SK-N-SH (cell line): ENCODE data around the gene DLG3. TPM values are rescaled to one million over a fixed set of nuclear protein-coding genes. Genes with fewer than 3 reads are reported as not detected.
A peak's percentile ranks its signal among the peaks of the same experiment; 100 is the strongest.

ENCODE experiments used
- CTCF ChIA-PET: fragments of 300-600, 350-600 bp; formaldehyde crosslinking; extraction: SDS; loops from one replicate; lab custom pipeline; 2021; lab: Yijun Ruan, JAX
- POLR2A ChIA-PET: fragments of 350-600 bp; sonication (Branson Sonifier 250); formaldehyde crosslinking; extraction: SDS; loops from one replicate; lab custom pipeline; 2020; ENCODE audit warnings: antibody characterized with exemption, inconsistent platforms; lab: Yijun Ruan, JAX
- DNase-seq: peaks from one replicate; pipeline ENCODE4 v3.0.0; 2012
- H2AFZ ChIP-seq: fragments of 200-600 bp; sonication (generic); 2 replicates; pipeline ENCODE4 v1.8.1; 2016; ENCODE audit warnings: antibody characterized with exemption, mild to moderate bottlenecking, low read depth
- H3F3A ChIP-seq: fragments of 200-600 bp; sonication (generic); replicated peaks from 2 replicates; pipeline ENCODE3; 2016; ENCODE audit warnings: antibody characterized with exemption, mild to moderate bottlenecking; ENCODE audit not compliant: insufficient read depth
- H3K27ac ChIP-seq, 2 experiments: fragments of 200-500 bp in 1 of 2; fragments of 200-600 bp in 1 of 2; sonication (Bioruptor generic) in 1 of 2; sonication (generic), shearing (Covaris generic) in 1 of 2; 2 replicates each; pipeline versions ENCODE4 v1.5.1 to v1.6.1; 2014 to 2016; ENCODE audit warnings: low read depth in 2 of 2, inconsistent platforms in 1 of 2, low read length in 1 of 2, mild to moderate bottlenecking in 1 of 2, mixed read lengths in 1 of 2
- H3K27me3 ChIP-seq: fragments of 200-600 bp; sonication (generic), shearing (Covaris generic); 2 replicates; pipeline ENCODE4 v1.6.1; 2016; ENCODE audit warnings: mixed run types; ENCODE audit not compliant: insufficient read depth
- H3K36me3 ChIP-seq, 2 experiments: fragments of 200-500 bp in 1 of 2; fragments of 200-600 bp in 1 of 2; sonication (Bioruptor generic) in 1 of 2; sonication (generic) in 1 of 2; replicated peaks in 1 of 2; 2 replicates each; pipeline versions ENCODE3 to v1.5.1; 2014 to 2016; ENCODE audit warnings: low read length in 1 of 2, mild to moderate bottlenecking in 1 of 2; ENCODE audit not compliant: insufficient read depth in 2 of 2, control insufficient read depth in 1 of 2
- H3K4me1 ChIP-seq, 2 experiments: fragments of 200-500 bp in 1 of 2; fragments of 200-600 bp in 1 of 2; sonication (Bioruptor generic) in 1 of 2; sonication (generic), shearing (Covaris generic) in 1 of 2; 2 replicates each; pipeline versions ENCODE4 v1.5.1 to v1.6.1; 2014 to 2016; ENCODE audit warnings: low read depth in 1 of 2, low read length in 1 of 2, mixed run types in 1 of 2; ENCODE audit not compliant: insufficient read depth in 2 of 2, control insufficient read depth in 1 of 2
- H3K4me2 ChIP-seq: fragments of 200-600 bp; sonication (generic), shearing (Covaris generic); 2 replicates; pipeline ENCODE4 v1.6.1; 2017; ENCODE audit warnings: mixed run types
- H3K4me3 ChIP-seq, 2 experiments: fragments of 200-500 bp in 1 of 2; fragments of 200-600 bp in 1 of 2; sonication (Bioruptor generic) in 1 of 2; sonication (generic), shearing (Covaris generic) in 1 of 2; 2 replicates each; pipeline versions ENCODE4 v1.5.1 to v1.8.1; 2014 to 2016; ENCODE audit warnings: low read depth in 2 of 2, inconsistent platforms in 1 of 2, low read length in 1 of 2, mild to moderate bottlenecking in 1 of 2, mixed read lengths in 1 of 2, moderate library complexity in 1 of 2
- H3K79me2 ChIP-seq: fragments of 200-600 bp; sonication (generic); 2 replicates; pipeline ENCODE4 v1.8.1; 2017; ENCODE audit warnings: mild to moderate bottlenecking; ENCODE audit not compliant: insufficient read depth
- H3K9ac ChIP-seq: fragments of 200-600 bp; sonication (generic); 2 replicates; pipeline ENCODE4 v1.6.1; 2017; ENCODE audit warnings: mixed run types
- H3K9me2 ChIP-seq: fragments of 200-600 bp; sonication (generic); 2 replicates; pipeline ENCODE4 v1.6.1; 2017; ENCODE audit warnings: mixed run types
- H3K9me3 ChIP-seq: fragments of 200-600 bp; sonication (generic); 2 replicates; pipeline ENCODE4 v1.6.1; 2017; ENCODE audit warnings: mixed run types, mild to moderate bottlenecking, moderate library complexity
- H4K20me1 ChIP-seq: fragments of 200-600 bp; sonication (generic); 2 replicates; pipeline ENCODE4 v1.6.1; 2017; ENCODE audit warnings: mild to moderate bottlenecking, mixed run types; ENCODE audit not compliant: insufficient read depth
- CHD2 ChIP-seq: fragments of 150-350 bp; IDR thresholded peaks from 2 replicates; pipeline ENCODE4 v1.6.1; 2018; ENCODE audit warnings: low read length; ENCODE audit not compliant: partially characterized antibody
- CTCF ChIP-seq: fragments of 200-600 bp; sonication (generic); IDR thresholded peaks from 2 replicates; pipeline ENCODE4 v1.6.1; 2017; ENCODE audit warnings: antibody characterized with exemption, mild to moderate bottlenecking, moderate library complexity
- ELF1 ChIP-seq: IDR thresholded peaks from 2 replicates; pipeline ENCODE4 v1.4.0; 2012
- EP300 ChIP-seq, 2 experiments: IDR thresholded peaks; 2 replicates each; pipeline versions ENCODE4 v1.4.0 to v1.6.1; 2012; ENCODE audit warnings: borderline replicate concordance in 1 of 2, low read depth in 1 of 2, low read length in 1 of 2
- FOSL2 ChIP-seq: IDR thresholded peaks from 2 replicates; pipeline ENCODE4 v1.4.0; 2012; ENCODE audit warnings: low read depth, mild to moderate bottlenecking, moderate library complexity, borderline replicate concordance
- FOXM1 ChIP-seq: IDR thresholded peaks from 2 replicates; pipeline ENCODE4 v1.4.0; 2012; ENCODE audit warnings: low read depth, mild to moderate bottlenecking
- GABPA ChIP-seq: IDR thresholded peaks from 2 replicates; pipeline ENCODE4 v1.4.0; 2012; ENCODE audit warnings: low read depth, mild to moderate bottlenecking
- GATA2 ChIP-seq: sonication (generic); formaldehyde crosslinking; IDR thresholded peaks from 2 replicates; pipeline ENCODE4 v1.5.0; 2020; ENCODE audit warnings: mild to moderate bottlenecking, missing genetic modification reagents
- MAX ChIP-seq: IDR thresholded peaks from 2 replicates; pipeline ENCODE4 v1.4.0; 2012; ENCODE audit warnings: low read depth
- NRF1 ChIP-seq: IDR thresholded peaks from 2 replicates; pipeline ENCODE4 v1.6.1; 2012; ENCODE audit warnings: low read depth, mild to moderate bottlenecking, low read length
- POLR2AphosphoS5 ChIP-seq: IDR thresholded peaks from 2 replicates; pipeline ENCODE4 v1.6.1; 2012; ENCODE audit warnings: low read depth, low read length
- RAD21 ChIP-seq: IDR thresholded peaks from 2 replicates; pipeline ENCODE4 v1.6.1; 2012; ENCODE audit warnings: mild to moderate bottlenecking, low read length
- RCOR1 ChIP-seq: fragments of 150-350 bp; IDR thresholded peaks from 2 replicates; pipeline ENCODE4 v1.6.1; 2017; ENCODE audit warnings: antibody characterized with exemption, low read length
- REST ChIP-seq: IDR thresholded peaks from 2 replicates; pipeline ENCODE4 v1.6.1; 2012; ENCODE audit warnings: mild to moderate bottlenecking, low read depth, low read length, moderate library complexity
- RFX5 ChIP-seq: IDR thresholded peaks from 2 replicates; pipeline ENCODE4 v1.6.1; 2012; ENCODE audit warnings: mild to moderate bottlenecking, improper control_type of control experiment, low read length
- RXRA ChIP-seq: IDR thresholded peaks from 2 replicates; pipeline ENCODE4 v1.4.0; 2012; ENCODE audit warnings: low read depth, mild to moderate bottlenecking, borderline replicate concordance
- TAF1 ChIP-seq: IDR thresholded peaks from 2 replicates; pipeline ENCODE4 v1.6.1; 2012; ENCODE audit warnings: low read depth, mild to moderate bottlenecking, low read length, moderate library complexity, borderline replicate concordance
- TCF12 ChIP-seq: IDR thresholded peaks from 2 replicates; pipeline ENCODE4 v1.4.0; 2012
- WGBS: methylation state at CpG from one replicate; pipeline ENCODE4 v1.1.6; 2017; ENCODE audit warnings: low lambda C conversion rate; 5-methylcytosine and 5-hydroxymethylcytosine counted together
- polyA plus RNA-seq, 3 experiments: library from polyadenylated mRNA; depleted of rRNA; stranded (reverse); fragments of >200 nt; gene quantifications; 2 replicates each; pipeline ENCODE4 v1.2.3, GENCODE V29; 2012
- TF ChIP-seq, protein P1 (sequence below): fragments of 150-350 bp; IDR thresholded peaks from 2 replicates; pipeline ENCODE4 v1.6.1; 2017; ENCODE audit warnings: antibody characterized with exemption, low read length, low read depth, borderline replicate concordance
- TF ChIP-seq, protein P2 (sequence below): IDR thresholded peaks from 2 replicates; pipeline ENCODE4 v1.4.0; 2012; ENCODE audit warnings: low read depth, borderline replicate concordance

The DLG3 gene
- polyA plus RNA-seq, 1 of the 3 experiments (the other 2 are of a cell fraction): 11.7 TPM

DNA sequence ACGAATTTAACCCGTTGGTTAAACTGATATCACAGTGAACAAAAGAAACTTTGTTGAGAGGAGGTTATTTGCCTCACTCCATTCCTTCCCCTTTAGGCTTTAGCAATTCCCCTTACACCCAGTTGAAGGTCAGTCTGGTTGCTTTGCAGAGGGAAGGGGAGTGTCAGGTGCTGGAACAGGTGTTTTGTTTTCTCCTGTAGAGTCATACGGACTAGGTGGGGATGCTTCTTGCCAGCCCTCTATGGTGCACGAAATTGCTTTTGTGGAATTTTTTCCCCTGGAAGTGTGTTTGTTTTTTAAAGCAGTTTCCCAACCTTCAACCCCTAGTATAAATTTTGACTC is 33.1 kb downstream of the DLG3 start (continued):
- TF ChIP-seq NRF1 (no peak), RCOR1 (no peak), FOSL2 (no peak), RAD21 (no peak), GATA2 (CRISPR knock-in tag) (no peak), TCF12 (no peak), POLR2AphosphoS5 (no peak)

DNA sequence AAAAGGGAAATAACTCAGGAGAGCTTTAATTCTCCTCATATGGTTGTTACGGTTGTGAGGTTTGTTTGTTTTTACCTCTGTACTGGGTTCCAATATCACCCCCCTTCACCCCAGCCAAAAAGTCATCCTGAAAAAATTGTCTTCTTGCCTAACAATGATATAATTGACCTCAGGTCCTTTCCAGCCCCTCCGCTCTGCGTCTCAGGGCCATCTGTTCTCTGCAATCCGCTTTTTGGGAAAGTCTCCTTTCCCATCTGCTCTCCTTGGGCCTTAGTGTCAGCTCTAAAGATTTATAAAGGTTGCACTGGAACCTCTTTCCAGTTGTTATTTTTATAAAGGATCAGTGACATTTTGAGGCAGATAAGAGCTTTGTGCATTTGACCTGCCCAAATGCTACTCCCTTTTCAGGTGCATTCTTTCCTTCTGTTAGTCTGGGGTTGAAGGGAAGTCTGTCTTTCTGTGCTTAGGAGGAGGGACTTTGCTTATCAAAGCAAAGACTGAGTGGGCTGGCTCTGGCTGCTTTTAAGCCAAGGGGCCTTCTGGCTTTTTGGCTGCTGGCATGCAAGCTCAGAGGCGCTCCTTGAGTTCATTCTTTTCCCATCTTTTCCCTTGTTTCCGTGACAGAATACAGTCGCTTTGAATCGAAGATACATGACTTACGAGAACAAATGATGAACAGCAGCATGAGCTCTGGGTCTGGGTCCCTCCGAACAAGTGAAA is 34.1 kb downstream of the DLG3 start:
- Histone ChIP-seq H3K4me3 (peak overlapping the region in 1 of 2 experiments; percentile 3; a peak in 1 of 4 replicates), H4K20me1 (no peaks in the 10 kb centered on the region), H3K79me2 (no peaks in the 10 kb centered on the region), H3K9me2 (no peaks in the 10 kb centered on the region), H3K27me3 (no peaks in the 10 kb centered on the region), H3K4me1 (peaks cover 0 to 20% of the 10 kb centered on the region in 2 experiments; a peak in 3 of 4 replicates), H3K9ac (peak overlapping the region; percentile 55; the same call in 1 of the 2 replicates), H3K27ac (peak overlapping the region in 1 of 2 experiments; percentile 90; a peak in 2 of 4 replicates), H3F3A (peaks cover 10% of the 10 kb centered on the region), H3K36me3 (peaks cover 0 to 3% of the 10 kb centered on the region in 2 experiments), H3K4me2 (peak overlapping the region; percentile 65), H2AFZ (no peak overlapping the region), H3K9me3 (no peaks in the 10 kb centered on the region)
- TF ChIP-seq RXRA (no peak), GABPA (no peak), NRF1 (no peak), RCOR1 (no peak), GATA2 (CRISPR knock-in tag) (no peak), FOXM1 (no peak), EP300 (IDR thresholded peaks at IDR 0.05; ENCODE audit: borderline replicate concordance in 1 of 2, low read depth in 1 of 2, low read length in 1 of 2) (no peak), REST (no peak), RFX5 (no peak), ELF1 (no peak), POLR2AphosphoS5 (no peak), MAX (no peak), FOSL2 (no peak), CHD2 (no peak), RAD21 (no peak), CTCF (no peak), TAF1 (no peak)
- TF ChIP-seq, protein P1, sequence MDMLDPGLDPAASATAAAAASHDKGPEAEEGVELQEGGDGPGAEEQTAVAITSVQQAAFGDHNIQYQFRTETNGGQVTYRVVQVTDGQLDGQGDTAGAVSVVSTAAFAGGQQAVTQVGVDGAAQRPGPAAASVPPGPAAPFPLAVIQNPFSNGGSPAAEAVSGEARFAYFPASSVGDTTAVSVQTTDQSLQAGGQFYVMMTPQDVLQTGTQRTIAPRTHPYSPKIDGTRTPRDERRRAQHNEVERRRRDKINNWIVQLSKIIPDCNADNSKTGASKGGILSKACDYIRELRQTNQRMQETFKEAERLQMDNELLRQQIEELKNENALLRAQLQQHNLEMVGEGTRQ: no peak
- TF ChIP-seq, protein P2, sequence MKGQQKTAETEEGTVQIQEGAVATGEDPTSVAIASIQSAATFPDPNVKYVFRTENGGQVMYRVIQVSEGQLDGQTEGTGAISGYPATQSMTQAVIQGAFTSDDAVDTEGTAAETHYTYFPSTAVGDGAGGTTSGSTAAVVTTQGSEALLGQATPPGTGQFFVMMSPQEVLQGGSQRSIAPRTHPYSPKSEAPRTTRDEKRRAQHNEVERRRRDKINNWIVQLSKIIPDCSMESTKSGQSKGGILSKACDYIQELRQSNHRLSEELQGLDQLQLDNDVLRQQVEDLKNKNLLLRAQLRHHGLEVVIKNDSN: no peak
- POLR2A ChIA-PET: no interaction called here
- 46% methylated on average over 10 of the region's 10 CpGs for WGBS
- DNase-seq: no peak
- CTCF ChIA-PET: interaction anchor here (1.3 kb wide), 1 partner anchor 24 kb away, joined by 5 read pairs; no protein-coding TSS in a partner anchor
